Measurements from ENCODE around the gene LDAH.

LDAH gene

DNA sequence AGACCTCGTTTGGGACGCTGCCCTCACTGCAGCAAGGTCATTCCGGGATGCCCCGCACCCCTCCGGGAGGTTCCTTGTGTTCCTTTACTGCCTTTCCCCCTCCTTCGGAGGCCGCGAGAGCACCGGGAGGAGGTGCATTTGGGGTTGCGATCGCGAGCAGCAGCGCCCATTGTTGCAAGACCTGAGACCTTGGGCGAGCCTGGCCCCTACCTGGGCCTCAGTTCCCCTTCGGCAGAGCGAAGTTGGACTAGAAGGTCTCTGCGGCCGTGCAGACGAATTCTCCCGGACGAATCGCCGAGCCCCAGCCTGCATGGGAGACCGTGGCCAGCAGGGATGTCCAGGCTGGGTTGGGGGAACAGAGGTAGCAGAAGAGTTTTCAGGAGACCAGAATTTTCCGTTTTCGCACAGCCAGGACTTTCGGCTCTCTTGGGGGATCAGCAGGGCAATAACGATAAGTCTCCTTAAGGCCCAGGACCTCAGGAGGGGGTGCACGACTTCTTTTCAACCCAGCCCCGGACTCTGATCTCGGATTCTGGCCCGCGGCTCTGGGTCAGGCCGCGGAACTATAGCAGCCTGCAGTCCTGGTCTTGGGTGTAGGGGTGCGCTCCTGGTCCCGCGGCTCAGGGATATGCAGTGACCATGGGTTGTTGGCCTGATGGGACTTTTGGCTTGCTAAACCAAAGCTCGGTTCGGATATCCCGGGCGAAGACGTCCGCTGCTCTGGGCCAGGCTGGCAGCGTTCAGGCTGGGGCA, 153.2 kb downstream of the LDAH start:
- in situ Hi-C loops (cut with MboI; ENCODE audit: low sequenced_read_pairs): loop anchor here (10.0 kb wide), 1 partner anchor 295 kb away; no protein-coding TSS in a partner anchor

DNA sequence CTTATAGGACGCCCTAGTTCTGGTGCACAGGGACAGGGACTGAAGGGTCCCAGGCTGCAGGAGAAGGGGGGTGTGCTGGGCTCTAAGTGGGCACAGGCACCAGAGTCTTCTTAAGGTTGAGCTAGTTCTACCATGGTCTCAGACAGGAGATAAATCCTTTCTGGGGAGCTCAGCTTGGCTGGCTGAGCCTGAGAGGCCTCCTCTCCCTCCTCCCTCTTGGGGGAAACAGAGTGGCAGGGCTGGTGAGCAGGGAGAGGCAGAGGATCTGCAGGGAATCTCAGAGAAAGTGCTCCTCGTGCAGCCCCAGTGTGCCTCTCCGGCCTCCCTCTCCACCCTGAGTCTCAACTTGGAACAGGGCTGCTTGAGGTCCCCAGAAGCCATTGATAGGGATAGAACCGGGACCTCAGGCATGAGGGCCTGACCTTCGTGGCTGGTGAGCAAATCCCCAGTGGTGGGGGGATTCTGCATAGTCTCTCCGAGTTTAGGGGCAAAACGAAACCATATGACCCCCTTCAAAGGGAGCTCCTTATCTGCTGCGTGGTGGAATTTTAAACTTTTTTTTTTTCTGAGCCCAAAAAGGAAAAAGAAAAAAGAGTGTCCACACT, 153.9 kb downstream of the LDAH start:
- in situ Hi-C loops (cut with MboI; ENCODE audit: low sequenced_read_pairs): loop anchor here (10.0 kb wide), 1 partner anchor 296 kb away; no protein-coding TSS in a partner anchor

DNA sequence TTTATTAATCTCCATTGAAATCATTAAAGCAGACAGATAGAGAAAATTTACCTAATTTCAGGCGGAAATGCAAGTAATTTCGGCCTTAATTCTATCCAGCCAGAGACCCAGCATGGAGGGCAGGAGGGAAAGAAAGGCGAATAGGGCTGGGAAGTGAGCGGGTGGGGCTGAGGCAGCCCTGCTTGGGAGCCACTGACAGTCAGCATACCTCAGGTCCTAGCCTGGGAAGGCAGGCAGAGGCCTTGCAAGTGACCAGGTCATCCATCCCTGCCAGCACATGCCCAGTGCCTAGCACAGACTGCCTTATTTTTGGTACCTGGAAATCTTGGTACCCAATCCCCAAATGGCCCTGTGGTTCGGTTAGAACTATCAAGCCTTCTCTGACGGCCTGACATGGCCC, 154.4 kb downstream of the LDAH start:
- in situ Hi-C loops (cut with MboI; ENCODE audit: low sequenced_read_pairs): loop anchor here (10.0 kb wide), 1 partner anchor 296 kb away; no protein-coding TSS in a partner anchor

DNA sequence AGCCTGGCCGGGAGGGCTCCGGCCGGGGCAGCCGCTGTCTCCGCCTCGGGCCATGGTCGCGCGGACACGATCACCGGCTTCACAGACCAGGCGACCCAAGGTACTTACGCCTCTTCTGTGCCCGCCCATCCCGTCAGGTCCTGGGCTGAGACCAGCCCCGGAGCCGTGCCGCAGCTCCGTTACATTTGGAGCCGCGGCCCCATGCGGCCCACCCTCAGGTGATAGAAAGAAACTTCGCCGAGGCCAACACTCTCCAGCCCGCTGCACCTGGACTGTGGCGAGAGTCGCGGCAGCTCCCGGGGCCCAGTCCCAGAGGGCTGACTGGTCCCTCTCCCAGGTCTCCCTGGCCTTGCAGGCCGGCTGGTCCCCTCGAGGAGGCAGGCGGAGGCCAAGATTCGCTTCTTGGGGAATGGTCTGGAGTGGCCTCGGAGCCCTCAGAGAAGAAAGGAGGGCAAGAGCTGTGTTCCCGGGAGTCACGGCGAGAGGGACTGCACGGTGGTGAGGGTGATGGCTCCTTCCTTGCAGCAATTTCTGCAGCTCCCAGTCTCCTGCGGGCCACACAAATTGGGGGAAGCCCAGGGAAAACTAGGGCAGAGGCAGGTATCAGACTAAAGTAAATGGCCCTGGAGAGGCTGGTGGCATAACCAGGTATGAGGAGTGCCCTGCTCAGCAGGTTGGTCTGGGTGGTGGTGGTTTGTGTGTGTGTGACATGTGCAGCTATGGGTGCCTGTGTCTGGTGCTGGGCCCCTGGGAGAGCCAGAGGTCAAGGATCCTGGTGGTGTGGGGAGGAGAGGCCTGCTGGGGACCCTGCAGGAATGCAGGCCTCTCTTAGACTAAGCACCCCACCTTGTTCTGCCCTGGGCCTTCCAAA, 155.1 kb downstream of the LDAH start:
- in situ Hi-C loops (cut with MboI; ENCODE audit: low sequenced_read_pairs): loop anchor here (10.0 kb wide), 1 partner anchor 297 kb away; no protein-coding TSS in a partner anchor

GRCh38 chr2:20667151-20667530, 155.8 kb downstream of the LDAH start:
- in situ Hi-C loops (cut with MboI; ENCODE audit: low sequenced_read_pairs): loop anchor here (10.0 kb wide), 1 partner anchor 298 kb away; no protein-coding TSS in a partner anchor

GRCh38 chr2:20666304-20667150, 156.4 kb downstream of the LDAH start, which contains the start of gene GDF7:
TSS of gene GDF7 (plus strand) at chr2:20667144. CDS start at chr2:20667240, 96 bp downstream.
- in situ Hi-C loops (cut with MboI; ENCODE audit: low sequenced_read_pairs): loop anchor here (10.0 kb wide), 1 partner anchor 298 kb away; no protein-coding TSS in a partner anchor

- in situ Hi-C loops (cut with MboI; ENCODE audit: low sequenced_read_pairs): loop anchor here (10.0 kb wide), 1 partner anchor 299 kb away; no protein-coding TSS in a partner anchor
Measured at GRCh38 chr2:20666005-20666303, 156.9 kb downstream of the LDAH start.

DNA sequence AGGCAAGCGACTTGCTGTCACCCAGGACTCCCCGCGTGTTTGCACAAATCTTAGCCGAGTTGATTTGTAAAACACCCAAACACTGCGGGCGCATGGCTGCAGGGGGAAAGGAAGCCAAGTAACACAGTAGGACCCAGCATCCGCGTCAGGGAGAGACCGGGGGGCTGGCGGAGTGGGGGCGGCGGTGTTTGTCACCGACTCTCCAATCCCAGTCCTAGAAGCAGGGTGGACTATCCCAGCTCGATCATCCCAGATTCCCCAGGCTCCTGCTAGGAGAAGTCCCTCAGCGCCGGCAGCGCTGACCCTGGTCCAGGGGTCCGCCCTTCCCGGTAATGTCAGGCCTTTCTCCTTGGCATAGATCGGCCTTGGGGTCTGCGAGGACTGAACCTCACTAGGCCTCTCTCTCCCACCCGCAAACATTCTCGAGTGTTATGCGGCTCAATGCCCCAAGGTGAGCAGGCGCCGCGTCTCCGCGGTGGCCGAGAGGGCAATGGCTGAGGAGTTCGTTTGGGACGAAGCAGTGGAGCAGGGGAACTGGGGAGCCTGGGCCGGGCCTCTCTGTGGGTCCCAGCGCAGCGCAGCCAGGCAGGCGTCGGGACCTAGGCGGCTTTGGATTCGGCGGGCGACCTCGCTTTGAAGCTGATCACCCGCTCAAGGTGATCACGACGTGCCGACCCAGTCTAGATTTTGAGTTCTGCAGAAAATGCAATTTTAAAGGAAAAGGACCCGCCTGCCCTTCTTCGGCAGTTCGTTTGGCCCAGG, 157.5 kb downstream of the LDAH start:
- in situ Hi-C loops (cut with MboI; ENCODE audit: low sequenced_read_pairs): loop anchor here (10.0 kb wide), 1 partner anchor 299 kb away; no protein-coding TSS in a partner anchor

GRCh38 chr2:20664431-20665242, 158.3 kb downstream of the LDAH start:
- in situ Hi-C loops (cut with MboI; ENCODE audit: low sequenced_read_pairs): loop anchor here (10.0 kb wide), 1 partner anchor 300 kb away; no protein-coding TSS in a partner anchor

GRCh38 chr2:20664071-20664390, 158.9 kb downstream of the LDAH start:
- in situ Hi-C loops (cut with MboI; ENCODE audit: low sequenced_read_pairs): loop anchor here (10.0 kb wide), 1 partner anchor 301 kb away; no protein-coding TSS in a partner anchor

GRCh38 chr2:20663196-20664070, 159.5 kb downstream of the LDAH start:
- in situ Hi-C loops (cut with MboI; ENCODE audit: low sequenced_read_pairs): loop anchor here (10.0 kb wide), 1 partner anchor 301 kb away; no protein-coding TSS in a partner anchor

- in situ Hi-C loops (cut with MboI; ENCODE audit: low sequenced_read_pairs): loop anchor here (10.0 kb wide), 1 partner anchor 302 kb away; no protein-coding TSS in a partner anchor
Measured at GRCh38 chr2:20662308-20662937, 160.5 kb downstream of the LDAH start.

DNA sequence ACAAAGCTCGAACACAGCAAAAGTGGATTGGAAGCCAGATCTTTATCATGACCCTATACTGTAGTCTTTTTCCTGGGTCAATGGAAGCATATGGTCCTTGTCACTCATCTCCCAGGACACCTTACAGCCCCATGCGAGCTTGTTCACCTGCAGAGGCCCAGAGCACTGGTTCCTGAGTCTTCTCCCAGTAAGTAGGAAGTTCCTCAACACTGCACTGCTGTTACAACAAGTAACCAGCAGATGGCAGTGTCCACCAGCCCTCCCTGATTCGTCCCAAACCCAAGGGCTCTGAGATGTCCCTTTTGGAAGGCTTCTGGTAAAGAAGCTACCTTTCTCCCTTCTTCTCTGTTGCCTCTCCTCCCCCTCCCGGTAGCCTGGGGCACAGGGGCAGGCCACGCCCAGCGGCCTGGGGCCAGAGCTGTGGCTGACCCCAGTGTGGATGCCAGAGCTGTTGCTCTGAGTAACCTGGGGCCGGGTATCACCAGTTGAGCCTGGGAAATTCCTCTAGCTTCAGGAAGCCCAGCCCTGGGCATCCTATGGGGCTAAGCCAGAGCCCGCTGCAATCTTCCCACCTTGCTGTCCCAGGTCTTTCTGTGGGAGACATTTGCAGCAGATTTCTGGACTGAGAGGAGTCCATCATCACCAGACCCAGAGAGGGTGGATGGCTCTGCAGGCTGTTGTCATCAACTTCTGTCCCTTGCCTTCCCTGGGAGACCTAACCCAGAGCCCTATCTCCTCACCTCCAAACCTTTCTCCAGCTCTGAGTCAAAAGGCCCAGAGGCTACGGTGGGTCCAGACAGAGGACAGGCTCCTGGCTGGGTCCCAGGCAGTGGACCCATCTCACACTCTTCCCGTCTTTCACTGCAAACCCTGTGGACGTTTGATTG, 161.2 kb downstream of the LDAH start:
- in situ Hi-C loops (cut with MboI; ENCODE audit: low sequenced_read_pairs): loop anchor here (10.0 kb wide), 1 partner anchor 303 kb away; no protein-coding TSS in a partner anchor

DNA sequence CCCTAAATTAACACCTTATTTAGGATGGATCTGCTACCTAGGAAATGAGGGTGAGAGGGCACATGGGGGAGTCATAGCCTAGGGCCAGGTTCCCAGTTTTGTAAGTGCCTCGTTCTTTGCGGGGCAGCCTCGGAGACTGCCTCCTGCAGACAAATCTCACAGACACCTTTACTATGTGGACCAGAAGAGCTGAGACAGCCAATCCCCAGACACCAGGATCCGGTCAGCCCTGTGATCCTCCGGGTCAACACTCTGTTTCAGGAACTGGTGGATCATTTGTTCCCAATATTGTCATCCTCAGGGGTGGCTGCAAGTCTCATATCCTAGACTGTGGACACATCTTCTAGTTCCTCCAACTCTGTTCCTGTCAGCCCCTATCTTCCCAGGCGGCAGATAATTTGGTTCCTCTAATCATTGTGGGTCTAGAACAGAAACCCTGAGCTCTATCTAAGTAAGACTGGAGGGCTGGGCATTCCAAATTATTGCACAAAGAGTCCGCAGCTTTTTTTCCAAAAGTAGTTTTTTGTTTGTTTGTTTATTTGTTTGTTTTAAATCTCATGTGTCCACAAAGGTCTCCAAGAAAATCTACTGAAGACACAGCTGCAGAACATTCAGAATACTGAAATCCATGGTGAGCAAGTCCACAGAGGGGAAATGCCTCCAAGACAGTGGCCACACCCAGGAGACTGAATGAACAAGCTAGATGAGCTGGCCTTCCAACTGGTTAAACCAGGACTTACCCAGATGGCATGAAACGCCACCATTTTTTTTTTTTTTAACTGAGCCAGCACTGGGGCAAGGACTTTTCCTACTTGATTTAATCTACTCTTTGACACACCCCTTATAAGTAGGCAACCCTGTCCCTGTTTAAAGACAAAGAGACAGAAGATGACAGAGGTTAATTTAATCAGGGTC, 162.1 kb downstream of the LDAH start:
- in situ Hi-C loops (cut with MboI; ENCODE audit: low sequenced_read_pairs): loop anchor here (10.0 kb wide), 1 partner anchor 304 kb away; no protein-coding TSS in a partner anchor
